B cell (primary cell): ENCODE measurements around the gene XRCC4. TPM values are rescaled to one million over a fixed set of nuclear protein-coding genes. Genes with fewer than 3 reads are reported as not detected.

Source experiments
- ATAC-seq: fragments of 200-7000 bp; cut with Tn5 transposase; one replicate; pipeline ENCODE4 v1.10.0; 2021; ENCODE audit warnings: low read depth, mild to moderate bottlenecking, moderate number of reproducible peaks, moderate library complexity
- CTCF ChIA-PET: fragments of 350-600 bp; sonication (Branson Sonifier 250); formaldehyde crosslinking; loops from one replicate; lab custom pipeline; 2021; ENCODE audit warnings: antibody characterized with exemption, inconsistent platforms; lab: Charles Lee
- POLR2A ChIA-PET: fragments of 350-600 bp; sonication (Branson Sonifier 250); formaldehyde crosslinking; loops from one replicate; lab custom pipeline; 2021; ENCODE audit warnings: antibody characterized with exemption; lab: Charles Lee
- DNase-seq: peaks from one replicate; pipeline ENCODE4 v3.0.0; 2013
- H2AFZ ChIP-seq: 2 replicates; pipeline ENCODE4 v1.6.1; 2012; ENCODE audit warnings: mild to moderate bottlenecking, low read depth, low read length; ENCODE audit not compliant: insufficient read depth, poor library complexity, severe bottlenecking
- H3K27ac ChIP-seq, 2 donors: 1 replicate in 1 of 2; 2 replicates in 1 of 2; pipeline ENCODE4 v1.5.1; 2012 to 2013; ENCODE audit warnings: low read length in 2 of 2, mild to moderate bottlenecking in 2 of 2, moderate library complexity in 1 of 2
- H3K27me3 ChIP-seq, 4 experiments: fragments of 200-600 bp in 1 of 4; sonication (generic) in 1 of 4; replicated peaks in 1 of 4; 1 replicate in 2 of 4; 2 replicates in 2 of 4; pipeline versions ENCODE4 v1.6.1 to v1.7.0; 2013 to 2016; ENCODE audit warnings: low read length in 3 of 4, mild to moderate bottlenecking in 2 of 4, mixed read lengths in 1 of 4, moderate library complexity in 1 of 4; ENCODE audit not compliant: insufficient read depth in 4 of 4, control insufficient read depth in 3 of 4; ENCODE audit errors: control extremely low read depth in 1 of 4
- H3K36me3 ChIP-seq, 2 experiments: replicated peaks in 1 of 2; 1 replicate in 1 of 2; 2 replicates in 1 of 2; pipeline versions ENCODE4 v1.6.1 to v1.7.1; 2013; ENCODE audit warnings: low read length in 1 of 2; ENCODE audit not compliant: insufficient read depth in 2 of 2, control insufficient read depth in 1 of 2; ENCODE audit errors: control extremely low read depth in 1 of 2, extremely low read depth in 1 of 2
- H3K4me1 ChIP-seq, 2 donors: fragments of 200-600 bp in 1 of 2; sonication (generic) in 1 of 2; 1 replicate in 1 of 2; 2 replicates in 1 of 2; pipeline versions ENCODE4 v1.5.1 to v1.6.1; 2013 to 2017; ENCODE audit warnings: low read length in 2 of 2; ENCODE audit not compliant: control insufficient read depth in 2 of 2, insufficient read depth in 2 of 2
- H3K4me2 ChIP-seq: replicated peaks from 2 replicates; pipeline ENCODE3; 2012; ENCODE audit warnings: mild to moderate bottlenecking, low read depth, low read length; ENCODE audit not compliant: poor library complexity, severe bottlenecking
- H3K4me3 ChIP-seq, 5 experiments: fragments of 200-600 bp in 1 of 5; sonication (generic) in 1 of 5; 1 replicate in 3 of 5; 2 replicates in 2 of 5; pipeline versions ENCODE4 v1.5.1 to v1.7.0; 2011 to 2016; ENCODE audit warnings: low read length in 4 of 5, mild to moderate bottlenecking in 4 of 5, low read depth in 2 of 5, control low read depth in 1 of 5, moderate library complexity in 1 of 5; ENCODE audit not compliant: insufficient read depth in 1 of 5; ENCODE audit errors: control extremely low read depth in 1 of 5, extremely low read depth in 1 of 5
- H3K79me2 ChIP-seq: fragments of 200-600 bp; sonication (generic); one replicate; pipeline ENCODE4 v1.6.0; 2016; ENCODE audit warnings: low read length; ENCODE audit not compliant: control insufficient read depth, insufficient read depth
- H3K9ac ChIP-seq: fragments of 200-600 bp; sonication (generic); 2 replicates; pipeline ENCODE4 v1.6.1; 2017; ENCODE audit warnings: mild to moderate bottlenecking, low read length, moderate library complexity
- H3K9me3 ChIP-seq, 3 donors: one replicate each; pipeline versions ENCODE4 v1.6.1 to v1.7.1; 2013; ENCODE audit warnings: low read length in 2 of 3; ENCODE audit not compliant: control insufficient read depth in 2 of 3, insufficient read depth in 1 of 3; ENCODE audit errors: control extremely low read depth in 1 of 3
- H4K20me1 ChIP-seq: 2 replicates; pipeline ENCODE4 v1.6.0; 2012; ENCODE audit warnings: mild to moderate bottlenecking, low read length; ENCODE audit not compliant: insufficient read depth, control insufficient read depth, poor library complexity, severe bottlenecking
- H3K27ac Mint-ChIP-seq: one replicate; pipeline ENCODE4 v1.8.0; 2021; ENCODE audit warnings: mixed read lengths
- H3K27me3 Mint-ChIP-seq: one replicate; pipeline ENCODE4 v1.8.0; 2021; ENCODE audit warnings: mixed read lengths
- H3K4me1 Mint-ChIP-seq: one replicate; pipeline ENCODE4 v1.8.0; 2021; ENCODE audit warnings: mixed read lengths
- H3K4me3 Mint-ChIP-seq: one replicate; pipeline ENCODE4 v1.8.0; 2021; ENCODE audit warnings: mixed read lengths
- H3K9me3 Mint-ChIP-seq: one replicate; pipeline ENCODE4 v1.8.0; 2022; ENCODE audit warnings: mixed read lengths; ENCODE audit not compliant: insufficient read depth
- CTCF ChIP-seq: fragments of 200-600 bp; IDR thresholded peaks from one replicate; pipeline ENCODE4 v1.8.0; 2022; ENCODE audit warnings: antibody characterized with exemption, mild to moderate bottlenecking
- EZH2 ChIP-seq: IDR thresholded peaks from 2 replicates; pipeline ENCODE4 v1.6.1; 2012; ENCODE audit warnings: borderline replicate concordance, low read depth, mild to moderate bottlenecking, moderate library complexity, low read length; ENCODE audit not compliant: insufficient read depth, poor library complexity, severe bottlenecking
- WGBS: methylation state at CpG from one replicate; pipeline ENCODE4 v1.1.5; 2013; ENCODE audit warnings: missing lambda C conversion rate; ENCODE audit not compliant: insufficient coverage; 5-methylcytosine and 5-hydroxymethylcytosine counted together
- intact Hi-C: fragments of 100-400 bp; cut with micrococcal nuclease; formaldehyde crosslinking; loops from one replicate; pipeline ENCODE4 v1.10.0; 2022
- polyA plus RNA-seq: library from polyadenylated mRNA; depleted of rRNA; stranded (reverse); fragments of >200 nt; gene quantifications from 2 replicates; pipeline ENCODE4 v1.2.3, GENCODE V29; 2012
- total RNA-seq, 2 donors: library from RNA; stranded (reverse); fragments of 120-200 nt in 1 of 2; gene quantifications; 1 replicate in 1 of 2; 2 replicates in 1 of 2; pipeline versions ENCODE4 v1.2.3 to v1.2.4, GENCODE V29; 2013 to 2022

The XRCC4 gene
- total and polyA plus RNA-seq, 2 donors (not counting 1 experiment from before 2014, with no cell fraction given), result 1.3 to 7.7 TPM

GRCh38 chr5:83387041-83387440 is 309.7 kb downstream of the XRCC4 start:
- H2AFZ ChIP-seq, result no peak overlapping the region
- no peaks in the 10 kb centered on the region for H3K9me3 Mint-ChIP-seq
- no peak overlapping the region for H3K27ac ChIP-seq
- H3K4me2 ChIP-seq, result no peak overlapping the region
- H3K9ac ChIP-seq, result no peak overlapping the region
- no peaks in the 10 kb centered on the region for H3K79me2 ChIP-seq
- no peaks in the 10 kb centered on the region for H3K27me3 ChIP-seq
- intact Hi-C loops, result no loop called here
- no peak overlapping the region for H3K4me3 Mint-ChIP-seq
- POLR2A ChIA-PET, result no interaction called here
- 100% methylated on average over 1 of the region's 2 CpGs for WGBS
- H3K4me1 Mint-ChIP-seq, result no peaks in the 10 kb centered on the region
- no peaks in the 10 kb centered on the region for H3K36me3 ChIP-seq
- H3K9me3 ChIP-seq, result no peaks in the 10 kb centered on the region
- no peak for ATAC-seq
- H3K4me3 ChIP-seq, result no peak overlapping the region
- DNase-seq, result no peak
- H4K20me1 ChIP-seq, result no peaks in the 10 kb centered on the region
- no peaks in the 10 kb centered on the region for H3K4me1 ChIP-seq
- TF ChIP-seq CTCF (no peak), EZH2 (no peak)
- CTCF ChIA-PET, result no interaction called here
- no peaks in the 10 kb centered on the region for H3K27me3 Mint-ChIP-seq
- H3K27ac Mint-ChIP-seq, result no peak overlapping the region

- ATAC-seq (no peak), DNase-seq (no peak)
- Mint-ChIP-seq H3K4me3 (no peak overlapping the region), H3K4me1 (no peaks in the 10 kb centered on the region), H3K27ac (no peak overlapping the region), H3K27me3 (no peaks in the 10 kb centered on the region), H3K9me3 (no peaks in the 10 kb centered on the region)
- Histone ChIP-seq H3K27ac (no peak overlapping the region), H3K9ac (no peak overlapping the region), H2AFZ (no peak overlapping the region), H3K79me2 (no peaks in the 10 kb centered on the region), H3K4me1 (no peaks in the 10 kb centered on the region), H3K36me3 (no peaks in the 10 kb centered on the region), H3K4me2 (no peak overlapping the region), H4K20me1 (no peaks in the 10 kb centered on the region), H3K9me3 (no peaks in the 10 kb centered on the region), H3K4me3 (no peak overlapping the region), H3K27me3 (no peaks in the 10 kb centered on the region)
- ChIA-PET POLR2A (no interaction called here), CTCF (no interaction called here)
- TF ChIP-seq CTCF, result no peak
- no peak for TF ChIP-seq EZH2
- intact Hi-C loops, result no loop called here
Observed at GRCh38 chr5:83388608-83389007, 311.3 kb downstream of the XRCC4 start.
